ENCODE measurements around the gene LPIN3.

The LPIN3 gene

GRCh38 chr20:41395667-41396664, 55.3 kb downstream of the LPIN3 start:
- no peak for TF ChIP-seq CTCF (IDR thresholded peaks at IDR 0.05; ENCODE audit: low read depth, low read length, missing control alignments)
- H3K4me3 ChIP-seq (replicated peaks; ENCODE audit: low read depth, low read length) = no peak overlapping the region
- no peak for DNase-seq (ENCODE audit: extremely low read depth, low read depth)

- no peak overlapping the region for H3K4me3 ChIP-seq (replicated peaks; ENCODE audit: low read depth, low read length)
- TF ChIP-seq CTCF (IDR thresholded peaks at IDR 0.05; ENCODE audit: low read depth, low read length, missing control alignments) = no peak
- DNase-seq (ENCODE audit: extremely low read depth, low read depth) = no peak
These were observed 57.8 kb downstream of the LPIN3 start for GRCh38 chr20:41398408-41398807.

GRCh38 chr20:41403604-41404003, 63.0 kb downstream of the LPIN3 start:
- no peak for TF ChIP-seq CTCF (IDR thresholded peaks at IDR 0.05; ENCODE audit: low read depth, low read length, missing control alignments)
- no peak overlapping the region for H3K4me3 ChIP-seq (replicated peaks; ENCODE audit: low read depth, low read length)
- DNase-seq (ENCODE audit: extremely low read depth, low read depth) = no peak

GRCh38 chr20:41405436-41405835, 64.8 kb downstream of the LPIN3 start:
- no peak for TF ChIP-seq CTCF (IDR thresholded peaks at IDR 0.05; ENCODE audit: low read depth, low read length, missing control alignments)
- no peak for DNase-seq (ENCODE audit: extremely low read depth, low read depth)
- no peak overlapping the region for H3K4me3 ChIP-seq (replicated peaks; ENCODE audit: low read depth, low read length)

- DNase-seq (ENCODE audit: extremely low read depth, low read depth) = no peak
- TF ChIP-seq CTCF (IDR thresholded peaks at IDR 0.05; ENCODE audit: low read depth, low read length, missing control alignments) = no peak
- H3K4me3 ChIP-seq (replicated peaks; ENCODE audit: low read depth, low read length) = no peak overlapping the region
These were observed 65.7 kb downstream of the LPIN3 start for GRCh38 chr20:41406353-41406752.

GRCh38 chr20:41406896-41407444, 66.3 kb downstream of the LPIN3 start:
- no peak for DNase-seq (ENCODE audit: extremely low read depth, low read depth)
- no peak overlapping the region for H3K4me3 ChIP-seq (replicated peaks; ENCODE audit: low read depth, low read length)
- no peak for TF ChIP-seq CTCF (IDR thresholded peaks at IDR 0.05; ENCODE audit: low read depth, low read length, missing control alignments)

All from HFF-Myc (cell line).